ENCODE data around the gene ZNF189. TPM values are rescaled to one million over a fixed set of nuclear protein-coding genes. Genes with fewer than 3 reads are reported as not detected.

Gene ZNF189
- polyA plus RNA-seq, 1 donor: 54.5 TPM

- DNase-seq: no peak
These were observed 52.3 kb downstream of the ZNF189 start for GRCh38 chr9:101450931-101451330.

- DNase-seq: no peak
These were observed 52.8 kb downstream of the ZNF189 start for GRCh38 chr9:101451498-101451897.

- no peak for DNase-seq
These were observed 55.3 kb downstream of the ZNF189 start for GRCh38 chr9:101453776-101454570.

GRCh38 chr9:101455656-101456240, 57.1 kb downstream of the ZNF189 start:
- DNase-seq: no peak

GRCh38 chr9:101457003-101457402, 58.4 kb downstream of the ZNF189 start:
- DNase-seq: no peak

- DNase-seq: peak; percentile 75
These were observed 60.4 kb downstream of the ZNF189 start for GRCh38 chr9:101458963-101459631.

Other genes with a start within 250 kb of the ZNF189 start
- 0.47 TPM for gene BAAT, start 13.8 kb upstream of the ZNF189 start, polyA plus RNA-seq (ENCODE audit: insufficient read length)
- gene MRPL50, start 233 bp upstream of the ZNF189 start, polyA plus RNA-seq (ENCODE audit: insufficient read length): 26.9 TPM
- 693 TPM for gene ALDOB, start 36.9 kb downstream of the ZNF189 start, polyA plus RNA-seq (ENCODE audit: insufficient read length)
- 67.0 TPM for gene RNF20, start 135.0 kb downstream of the ZNF189 start, polyA plus RNA-seq (ENCODE audit: insufficient read length)
- gene PPP3R2, start 196.1 kb downstream of the ZNF189 start, polyA plus RNA-seq (ENCODE audit: insufficient read length): not detected

Data from left kidney (tissue), 2 donors.